Stimulated activated CD4-positive, alpha-beta T cell treated with anti-CD3 and anti-CD28 coated beads, Interleukin-15, amount 100 ng/mL, for 1 hour (primary cell): ENCODE data around the gene COBLL1.

Source experiments
- DNase-seq, 2 donors: peaks; one replicate each; pipeline ENCODE4 v3.0.0-alpha.2; 2020; ENCODE audit warnings: low read depth in 1 of 2, low spot score in 1 of 2

Gene COBLL1

GRCh38 chr2:164691346-164691887 lies 150.2 kb downstream of the COBLL1 start:
- no peak for DNase-seq

- no peak for DNase-seq
These were observed 151.3 kb downstream of the COBLL1 start for GRCh38 chr2:164690361-164690760.

- no peak for DNase-seq
These were observed 152.7 kb downstream of the COBLL1 start for GRCh38 chr2:164688896-164689419.

GRCh38 chr2:164681009-164681408 lies 160.6 kb downstream of the COBLL1 start:
- DNase-seq, result no peak

GRCh38 chr2:164678631-164679149 lies 162.9 kb downstream of the COBLL1 start:
- no peak for DNase-seq

GRCh38 chr2:164677733-164678132 lies 163.9 kb downstream of the COBLL1 start:
- no peak for DNase-seq

GRCh38 chr2:164677271-164677670 lies 164.4 kb downstream of the COBLL1 start:
- DNase-seq, result no peak

- no peak for DNase-seq
These were observed 165.9 kb downstream of the COBLL1 start for GRCh38 chr2:164675687-164676086.

- DNase-seq, result no peak
These were observed 166.6 kb downstream of the COBLL1 start for GRCh38 chr2:164675027-164675426.

- DNase-seq, result no peak
These were observed 169.8 kb downstream of the COBLL1 start for GRCh38 chr2:164671664-164672396.

- no peak for DNase-seq
These were observed 172.3 kb downstream of the COBLL1 start for GRCh38 chr2:164669291-164669690.

- DNase-seq, result no peak
These were observed 174.1 kb downstream of the COBLL1 start for GRCh38 chr2:164667566-164667965.

GRCh38 chr2:164664070-164664469 lies 177.6 kb downstream of the COBLL1 start:
- no peak for DNase-seq

- DNase-seq, result no peak
These were observed 178.6 kb downstream of the COBLL1 start for GRCh38 chr2:164662868-164663631.

GRCh38 chr2:164662066-164662465 lies 179.6 kb downstream of the COBLL1 start:
- no peak for DNase-seq

GRCh38 chr2:164661349-164661748 lies 180.3 kb downstream of the COBLL1 start:
- DNase-seq, result no peak

GRCh38 chr2:164657129-164657528 lies 184.5 kb downstream of the COBLL1 start:
- no peak for DNase-seq

GRCh38 chr2:164655750-164656149 lies 185.9 kb downstream of the COBLL1 start:
- no peak for DNase-seq

- DNase-seq, result no peak
These were observed 186.3 kb downstream of the COBLL1 start for GRCh38 chr2:164655336-164655735.

GRCh38 chr2:164651361-164651760 lies 190.3 kb downstream of the COBLL1 start:
- no peak for DNase-seq

- DNase-seq, result no peak
These were observed 197.5 kb downstream of the COBLL1 start for GRCh38 chr2:164644036-164644700.
